Fibroblast of lung (primary cell): Measurements from ENCODE around the gene TEX19.

Experiments used
- EZH2 ChIP-seq: IDR thresholded peaks from 2 replicates; pipeline ENCODE4 v1.5.1; 2012; ENCODE audit warnings: low read length, control low read depth, mild to moderate bottlenecking; ENCODE audit errors: missing control alignments
- TF ChIP-seq, protein P1 (sequence below), 2 donors: IDR thresholded peaks in 1 of 2; conservative IDR thresholded peaks in 1 of 2; 1 replicate in 1 of 2; 2 replicates in 1 of 2; pipeline ENCODE4 v1.5.1; 2011 to 2012; ENCODE audit warnings: low read length in 2 of 2, control low read depth in 1 of 2, inconsistent platforms in 1 of 2, low read depth in 1 of 2, mild to moderate bottlenecking in 1 of 2

DNA sequence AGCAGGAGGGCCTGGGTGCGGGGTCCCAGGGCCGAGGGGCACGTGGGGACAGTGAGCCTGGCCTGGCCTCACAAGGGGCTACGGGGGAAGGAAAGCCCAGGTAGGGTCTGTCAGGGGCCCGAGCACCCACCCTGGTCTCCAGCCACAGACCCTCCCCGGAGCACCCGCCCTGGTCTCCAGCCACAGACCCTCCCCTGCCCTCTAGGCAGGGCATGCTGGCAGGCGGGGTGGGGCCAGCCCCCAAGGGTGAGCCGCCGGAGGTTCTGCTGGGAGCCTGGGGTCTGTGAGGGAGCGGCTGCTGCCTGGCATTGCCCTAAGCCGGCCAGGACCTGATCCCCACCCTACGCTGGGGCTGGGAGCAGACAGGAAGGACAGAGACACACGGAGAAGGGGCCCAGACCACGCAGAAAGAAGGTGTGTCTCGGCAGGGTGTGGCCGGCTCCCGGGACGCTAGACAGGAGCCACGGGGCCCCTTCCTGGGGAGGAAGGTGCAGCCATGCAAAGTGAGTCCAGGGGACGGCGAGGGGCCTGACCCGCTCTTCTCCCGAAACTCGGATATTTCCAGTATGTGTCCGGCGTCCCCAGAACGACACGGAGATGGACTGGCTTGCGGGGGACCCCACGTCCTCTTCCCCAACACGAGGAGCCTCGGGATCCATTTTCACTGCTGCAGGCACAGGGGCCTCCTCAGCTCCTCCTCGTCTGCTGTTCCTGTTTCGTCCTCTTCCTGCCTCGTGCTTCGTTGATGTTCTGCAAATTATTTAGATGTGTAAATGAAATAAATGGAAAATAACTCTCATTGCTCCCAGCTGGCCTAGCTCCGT, 28.0 kb downstream of the TEX19 start:
- TF ChIP-seq, protein P1, sequence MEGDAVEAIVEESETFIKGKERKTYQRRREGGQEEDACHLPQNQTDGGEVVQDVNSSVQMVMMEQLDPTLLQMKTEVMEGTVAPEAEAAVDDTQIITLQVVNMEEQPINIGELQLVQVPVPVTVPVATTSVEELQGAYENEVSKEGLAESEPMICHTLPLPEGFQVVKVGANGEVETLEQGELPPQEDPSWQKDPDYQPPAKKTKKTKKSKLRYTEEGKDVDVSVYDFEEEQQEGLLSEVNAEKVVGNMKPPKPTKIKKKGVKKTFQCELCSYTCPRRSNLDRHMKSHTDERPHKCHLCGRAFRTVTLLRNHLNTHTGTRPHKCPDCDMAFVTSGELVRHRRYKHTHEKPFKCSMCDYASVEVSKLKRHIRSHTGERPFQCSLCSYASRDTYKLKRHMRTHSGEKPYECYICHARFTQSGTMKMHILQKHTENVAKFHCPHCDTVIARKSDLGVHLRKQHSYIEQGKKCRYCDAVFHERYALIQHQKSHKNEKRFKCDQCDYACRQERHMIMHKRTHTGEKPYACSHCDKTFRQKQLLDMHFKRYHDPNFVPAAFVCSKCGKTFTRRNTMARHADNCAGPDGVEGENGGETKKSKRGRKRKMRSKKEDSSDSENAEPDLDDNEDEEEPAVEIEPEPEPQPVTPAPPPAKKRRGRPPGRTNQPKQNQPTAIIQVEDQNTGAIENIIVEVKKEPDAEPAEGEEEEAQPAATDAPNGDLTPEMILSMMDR (conservative IDR thresholded peaks at IDR 0.05 in 1 of 2, IDR thresholded peaks at IDR 0.05 in 1 of 2; ENCODE audit: low read depth in 1 of 2, low read length in 2 of 2): no peak
- TF ChIP-seq EZH2: no peak
